ENCODE measurements around the gene CHD9.
"Not testable (repeated sequence)": the region's sequence is repeated elsewhere in the genome, so short reads cannot be mapped to it uniquely, and the experiment has no call there.

CHD9 gene

GRCh38 chr16:53290520-53290919, 235.7 kb downstream of the CHD9 start:
- no peak for DNase-seq

DNA sequence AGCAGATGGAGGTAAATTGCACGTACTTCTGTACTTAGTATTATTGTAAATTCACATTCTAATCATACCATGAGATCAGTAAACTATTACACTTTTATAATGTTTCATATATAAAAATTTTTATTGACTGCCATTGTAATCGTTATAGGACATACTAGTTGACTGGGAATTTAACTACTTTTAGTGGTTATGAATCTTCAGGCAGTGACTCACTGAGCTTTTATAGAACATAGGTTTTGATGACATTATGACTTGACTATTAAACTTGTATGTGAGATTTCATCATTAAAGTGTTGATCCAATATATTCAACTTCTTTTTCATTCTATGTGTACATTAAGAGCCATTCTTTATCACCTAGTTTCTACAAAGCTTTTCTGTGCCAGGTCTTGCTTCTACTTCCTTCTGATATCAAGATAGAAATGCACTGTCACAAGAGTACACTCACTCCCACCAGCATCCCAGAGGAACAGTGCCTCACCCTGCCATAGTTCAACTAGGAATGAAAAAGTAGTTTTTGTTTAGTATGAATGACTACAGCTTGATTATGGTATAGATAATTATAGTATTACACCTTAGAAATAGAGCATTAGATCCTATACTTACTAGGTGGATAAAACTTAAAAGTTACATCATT, 237.1 kb downstream of the CHD9 start:
- no peak for DNase-seq

- DNase-seq: no peak
Measured at GRCh38 chr16:53297477-53297876, 242.7 kb downstream of the CHD9 start.

DNA sequence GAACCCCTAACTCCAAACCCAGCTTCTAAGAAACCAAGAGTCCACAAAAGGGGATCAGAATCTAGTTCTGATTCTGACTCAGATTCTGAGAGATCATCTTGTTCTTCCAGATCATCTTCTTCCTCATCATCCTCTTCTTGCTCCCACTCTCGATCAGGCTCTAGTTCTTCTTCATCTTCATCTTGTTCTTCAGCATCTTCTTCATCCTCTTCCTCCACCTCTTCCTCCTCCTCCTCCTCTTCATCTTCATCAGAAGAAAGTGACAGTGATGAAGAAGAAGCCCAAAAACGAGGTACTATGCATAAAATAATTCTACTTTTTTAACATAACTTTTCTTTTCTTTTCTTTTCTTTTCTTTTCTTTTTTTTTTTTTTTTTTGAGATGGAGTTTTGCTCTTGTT, 249.5 kb downstream of the CHD9 start:
- no peak for DNase-seq

DNA sequence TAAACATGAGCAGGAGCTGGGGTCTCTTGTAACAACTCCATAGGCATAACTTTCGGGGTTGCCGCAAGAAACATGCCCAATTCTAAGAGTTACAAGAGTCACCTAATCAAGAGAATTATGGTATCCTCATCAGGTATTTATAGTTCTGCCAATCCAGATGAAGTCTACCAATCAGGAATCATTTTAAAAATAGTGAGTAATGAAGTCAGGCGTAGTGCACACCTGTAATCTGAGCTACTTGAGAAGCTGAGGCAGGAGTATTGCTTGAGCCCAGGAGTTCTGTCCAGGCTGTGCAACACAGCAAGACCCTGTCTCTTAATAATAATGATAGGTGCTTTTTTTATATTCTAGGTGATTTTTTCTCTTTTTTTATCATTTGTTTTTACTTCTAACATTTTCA, 251.0 kb downstream of the CHD9 start:
- no peak for DNase-seq

DNA sequence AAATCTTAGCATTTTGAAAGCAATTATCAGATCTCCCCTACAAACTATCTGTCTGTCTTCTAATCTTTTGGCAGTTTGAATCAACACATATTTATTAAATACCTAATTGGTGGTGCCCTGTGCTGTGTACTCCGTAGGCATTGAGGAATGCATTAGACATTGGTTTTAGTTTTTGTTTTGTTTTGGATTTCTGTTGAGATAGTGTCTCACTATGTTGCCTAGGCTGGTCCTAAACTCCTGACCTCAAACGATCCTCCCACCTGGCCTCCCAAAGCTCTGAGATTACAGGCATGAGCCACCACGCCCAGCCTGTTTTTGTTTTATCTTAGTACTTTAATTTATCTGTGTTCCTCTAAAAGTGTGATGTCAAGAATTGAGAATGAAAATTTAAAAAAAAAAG, 254.7 kb downstream of the CHD9 start:
- no peak for DNase-seq

- DNase-seq: no peak
Measured at GRCh38 chr16:53320992-53321391, 266.2 kb downstream of the CHD9 start.

- DNase-seq: no peak
Measured at GRCh38 chr16:53323924-53324323, 269.1 kb downstream of the CHD9 start.

DNA sequence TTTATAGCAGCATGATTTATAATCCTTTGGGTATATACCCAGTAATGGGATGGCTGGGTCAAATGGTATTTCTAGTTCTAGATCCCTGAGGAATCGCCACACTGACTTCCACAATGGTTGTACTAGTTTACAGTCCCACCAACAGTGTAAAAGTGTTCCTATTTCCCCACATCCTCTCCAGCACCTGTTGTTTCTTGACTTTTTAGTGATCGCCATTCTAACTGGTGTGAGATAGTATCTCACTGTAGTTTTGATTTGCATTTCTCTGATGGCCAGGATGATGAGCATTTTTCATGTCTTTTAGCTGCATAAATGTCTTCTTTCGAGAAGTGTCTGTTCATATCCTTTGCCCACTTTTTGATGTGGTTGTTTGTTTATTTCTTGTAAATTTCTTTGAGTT, 276.2 kb downstream of the CHD9 start:
- DNase-seq: not testable (repeated sequence)

DNA sequence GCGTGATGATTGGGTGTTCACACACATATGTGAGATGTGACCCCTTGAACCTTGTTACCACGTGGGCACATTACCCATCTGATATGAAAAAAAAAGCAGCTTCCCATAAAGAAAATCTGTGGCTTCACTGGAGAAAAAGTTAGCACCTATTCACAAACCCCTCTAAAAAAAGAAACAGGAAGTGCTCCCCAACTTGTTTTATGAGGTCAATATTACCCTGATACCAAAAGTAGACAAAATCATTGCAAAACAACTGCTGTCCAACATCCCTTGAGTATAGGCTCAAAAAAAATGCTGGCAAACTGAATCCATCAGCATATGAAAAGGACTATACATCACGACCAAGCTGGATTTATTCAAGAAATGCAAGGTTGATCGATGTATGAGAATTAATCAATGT, 279.8 kb downstream of the CHD9 start:
- DNase-seq: no peak

GRCh38 chr16:53337294-53337693, 282.5 kb downstream of the CHD9 start:
- DNase-seq: no peak

DNA sequence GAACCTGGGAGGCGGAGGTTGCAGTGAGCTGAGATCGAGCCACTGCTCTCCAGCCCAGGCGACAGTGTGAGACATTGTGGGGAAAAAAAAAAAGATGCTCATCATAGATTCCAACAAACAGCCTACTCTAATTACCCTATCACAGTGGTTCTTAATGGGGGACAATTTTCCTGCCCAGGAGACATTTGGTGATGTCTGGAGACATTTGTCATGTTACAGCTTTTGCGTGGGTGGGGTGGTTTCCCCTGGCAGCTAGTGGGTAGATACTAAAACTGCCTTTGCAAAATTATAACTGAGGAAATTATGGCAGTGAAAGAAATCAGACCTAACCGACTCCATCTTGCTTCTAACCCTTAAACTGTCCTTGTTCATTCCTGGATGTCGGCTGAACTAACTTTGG, 287.0 kb downstream of the CHD9 start:
- no peak for DNase-seq

DNA sequence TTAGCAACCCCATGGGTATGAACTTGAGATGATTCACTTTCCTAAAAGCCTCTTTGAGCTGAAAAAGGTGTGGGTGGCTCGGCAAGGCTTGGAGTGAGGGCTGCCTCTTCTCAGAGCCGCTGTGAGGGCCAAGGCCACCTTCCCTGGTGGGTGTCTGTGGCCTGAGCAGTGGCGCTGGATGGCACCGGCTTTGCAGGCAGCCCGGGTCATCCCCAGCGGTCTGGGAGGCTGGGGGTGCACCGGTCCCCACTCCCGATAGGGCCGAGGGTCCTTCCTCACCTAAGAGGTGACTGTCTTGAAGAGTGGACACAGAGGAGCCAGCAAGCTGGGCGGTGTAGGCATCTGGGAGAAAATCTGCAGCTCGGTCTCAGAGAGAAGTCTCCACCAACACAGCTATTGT, 300.3 kb downstream of the CHD9 start:
- no peak for DNase-seq

DNA sequence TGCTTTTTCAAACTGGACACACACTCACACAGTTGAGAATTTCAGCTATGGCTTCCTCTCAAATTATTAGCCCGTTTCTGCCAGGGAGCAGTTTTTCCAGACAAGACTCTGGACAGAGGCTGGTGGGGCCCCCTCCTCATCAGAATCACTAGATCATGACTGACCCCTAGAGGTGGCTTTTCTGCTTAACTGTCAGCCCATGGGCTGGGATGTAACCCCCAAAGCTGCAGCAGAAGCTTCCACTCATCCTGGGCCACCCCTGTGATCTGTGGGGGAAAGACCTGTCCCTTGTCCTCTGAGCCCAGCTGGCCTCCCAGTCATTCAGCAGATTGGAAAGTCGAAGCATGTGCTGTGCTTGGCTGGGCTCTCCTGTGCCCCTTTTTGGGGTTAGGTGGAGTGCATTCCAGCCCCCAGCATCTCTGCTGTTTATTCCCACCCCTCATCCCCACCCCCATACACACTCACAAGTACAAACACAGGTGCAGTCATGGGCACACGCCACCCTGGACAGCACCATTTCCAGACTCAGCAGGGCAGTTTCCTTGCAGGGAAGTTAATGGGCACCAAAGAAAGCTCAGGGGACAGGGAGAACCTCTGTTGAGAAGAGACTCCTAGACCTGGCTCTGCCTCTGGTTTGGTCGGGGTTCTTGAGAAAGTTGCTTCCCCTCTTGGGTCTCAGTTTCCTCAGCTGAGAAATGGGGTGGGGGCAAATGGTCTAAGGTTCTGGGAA, 301.9 kb downstream of the CHD9 start:
- DNase-seq: no peak

GRCh38 chr16:53357208-53357586, 302.4 kb downstream of the CHD9 start:
- no peak for DNase-seq

DNA sequence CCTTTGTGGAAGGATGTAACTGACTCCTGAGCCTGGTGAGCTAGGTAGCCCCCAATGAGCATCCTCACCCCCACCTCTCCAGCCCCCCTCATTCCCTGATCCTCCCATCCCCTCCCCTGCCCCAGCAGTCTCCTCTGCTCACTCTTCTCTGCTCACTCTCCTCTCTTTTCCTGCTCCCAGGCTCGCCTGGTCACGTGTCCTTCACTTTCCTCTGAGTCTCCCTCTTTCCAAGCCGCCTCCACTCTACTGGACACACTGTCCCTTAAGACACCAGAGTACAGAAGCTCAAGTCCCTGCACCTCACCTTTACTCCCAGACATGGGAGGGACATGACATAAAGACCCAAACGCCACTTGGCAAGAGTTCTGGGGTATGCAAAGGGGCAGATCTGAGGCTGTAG, 303.2 kb downstream of the CHD9 start:
- no peak for DNase-seq

DNA sequence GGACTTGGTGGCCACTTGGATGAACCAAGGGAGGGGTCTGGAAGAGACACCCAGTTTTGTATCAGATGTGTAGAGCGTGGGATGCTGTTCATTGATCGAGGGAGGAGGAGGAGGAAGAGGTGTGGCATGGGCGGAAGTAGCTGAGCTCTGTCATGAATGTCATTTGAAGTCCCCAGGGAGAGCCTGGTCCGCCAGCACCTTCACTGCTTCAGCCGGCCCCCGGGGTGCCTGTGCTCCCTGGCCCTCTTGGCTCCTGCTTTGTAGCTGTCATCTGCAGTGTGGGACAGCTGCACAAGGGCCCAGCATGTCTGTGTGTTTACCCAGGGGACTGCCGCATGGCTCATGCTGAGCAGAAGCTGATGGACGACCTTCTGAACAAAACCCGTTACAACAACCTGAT, 304.1 kb downstream of the CHD9 start:
- no peak for DNase-seq

DNA sequence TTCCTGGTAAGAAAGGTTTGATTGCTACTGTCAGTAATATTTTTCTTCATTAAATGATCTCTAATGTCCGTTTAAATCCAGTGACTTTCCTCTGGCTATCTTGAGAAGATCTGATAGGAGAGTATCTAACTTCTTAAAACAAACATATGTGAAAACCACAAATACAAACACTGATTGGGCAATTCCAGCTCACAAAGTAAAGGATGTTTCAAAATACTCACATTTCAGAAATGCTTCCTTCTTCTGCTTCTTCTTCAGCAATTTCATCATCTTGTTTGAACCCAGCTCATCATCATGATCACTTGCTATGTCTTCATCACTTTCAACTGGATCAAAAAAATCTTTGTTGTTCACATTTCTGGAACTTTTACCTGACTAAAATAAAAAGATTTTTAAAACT, 315.1 kb downstream of the CHD9 start:
- DNase-seq: no peak

DNA sequence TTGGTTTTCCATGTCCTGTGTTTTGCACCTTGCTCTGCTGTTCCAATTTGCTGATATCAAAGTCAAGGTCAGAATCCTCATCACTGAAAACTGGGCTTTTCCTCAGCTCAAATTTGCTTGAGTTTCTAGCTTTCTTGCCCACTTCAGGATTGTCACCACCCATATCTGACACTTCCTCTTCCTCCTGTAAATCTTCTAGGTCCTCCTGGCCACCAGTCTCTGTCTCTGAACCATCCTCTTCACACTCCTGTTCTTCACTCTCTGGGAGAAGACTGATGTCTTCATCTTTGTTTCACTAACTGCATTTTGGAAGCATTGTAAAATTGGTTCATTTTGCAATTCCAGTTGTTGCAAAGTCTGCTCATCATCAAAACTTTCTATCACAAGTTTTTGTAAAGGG, 316.0 kb downstream of the CHD9 start:
- no peak for DNase-seq

- DNase-seq: no peak
Measured at GRCh38 chr16:53372992-53373871, 318.4 kb downstream of the CHD9 start.

GRCh38 chr16:53374800-53375199, 320.0 kb downstream of the CHD9 start:
- DNase-seq: no peak

DNA sequence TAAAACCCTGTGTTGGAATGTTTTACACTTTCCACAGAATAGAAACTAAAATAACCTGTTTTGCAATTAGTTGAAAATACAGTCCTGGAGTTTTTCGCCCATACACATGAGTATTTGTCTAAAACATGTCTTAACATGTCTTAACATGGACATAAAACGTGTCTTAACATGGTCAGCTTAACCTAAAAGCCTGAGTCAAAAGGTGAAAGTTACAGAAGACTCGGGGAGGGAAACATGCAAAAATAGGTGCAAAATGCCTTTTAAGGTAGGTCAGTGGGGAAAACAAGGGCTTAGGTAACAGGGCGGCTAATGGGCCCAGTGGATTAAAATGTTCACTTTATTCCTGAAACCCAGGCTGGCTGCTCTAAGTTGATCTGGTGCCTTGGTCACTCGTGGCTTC, 323.3 kb downstream of the CHD9 start:
- DNase-seq: no peak

All from SW 1271 (cell line).